Loucy (cell line): ENCODE measurements around the gene RFX1.

Experiments
- CTCF ChIP-seq: fragments of 200-600 bp; sonication (generic); conservative IDR thresholded peaks from 2 replicates; pipeline ENCODE4 v1.5.1; 2014; ENCODE audit warnings: mild to moderate bottlenecking, antibody characterized with exemption, low read length
- EZH2phosphoT487 ChIP-seq: fragments of 200-600 bp; IDR thresholded peaks from 2 replicates; pipeline ENCODE4 v1.6.1; 2018; ENCODE audit warnings: antibody characterized with exemption, mild to moderate bottlenecking, moderate library complexity, borderline replicate concordance

GRCh38 chr19:14022469-14022868, 16.3 kb upstream of the RFX1 start:
- TF ChIP-seq CTCF = no peak
- no peak for TF ChIP-seq EZH2phosphoT487
